DMS53 treated with DMSO at 0.1 percent for 48 hours (cell line): ENCODE results near the gene PSAT1.

Experiments
- DNase-seq: peaks from one replicate; lab custom pipeline; 2025; ENCODE audit not compliant: unreplicated experiment; lab: John Stamatoyannopoulos, UW

PSAT1 gene

GRCh38 chr9:78292026-78292425 is 4.9 kb upstream of the PSAT1 start:
- DNase-seq = no peak

- no peak for DNase-seq
Measured at GRCh38 chr9:78292716-78293497, 4.0 kb upstream of the PSAT1 start.

GRCh38 chr9:78294290-78295176 is 2.4 kb upstream of the PSAT1 start:
- DNase-seq = no peak

GRCh38 chr9:78295177-78295575 is 1.7 kb upstream of the PSAT1 start:
- DNase-seq = no peak

GRCh38 chr9:78295731-78296130 is 1.2 kb upstream of the PSAT1 start:
- DNase-seq = no peak

GRCh38 chr9:78296201-78296892 is 578 bp upstream of the PSAT1 start:
- DNase-seq = peak; percentile 39

- DNase-seq = no peak
Measured at GRCh38 chr9:78297672-78297961, 692 bp downstream of the PSAT1 start.

- no peak for DNase-seq
Measured at GRCh38 chr9:78298046-78298765, 1.3 kb downstream of the PSAT1 start.

- no peak for DNase-seq
Measured at GRCh38 chr9:78300209-78300608, 3.3 kb downstream of the PSAT1 start.

GRCh38 chr9:78301466-78301865 is 4.5 kb downstream of the PSAT1 start:
- no peak for DNase-seq

- DNase-seq = no peak
Measured at GRCh38 chr9:78303377-78304062, 6.6 kb downstream of the PSAT1 start.

- DNase-seq = no peak
Measured at GRCh38 chr9:78304357-78304756, 7.4 kb downstream of the PSAT1 start.

- no peak for DNase-seq
Measured at GRCh38 chr9:78306222-78307076, 9.5 kb downstream of the PSAT1 start.

- DNase-seq = no peak
Measured at GRCh38 chr9:78307360-78307759, 10.4 kb downstream of the PSAT1 start.

GRCh38 chr9:78309066-78309465 is 12.1 kb downstream of the PSAT1 start:
- no peak for DNase-seq

GRCh38 chr9:78311075-78311474 is 14.2 kb downstream of the PSAT1 start:
- DNase-seq = no peak

GRCh38 chr9:78311886-78312524 is 15.1 kb downstream of the PSAT1 start:
- no peak for DNase-seq

- no peak for DNase-seq
Measured at GRCh38 chr9:78314550-78314949, 17.6 kb downstream of the PSAT1 start.
